Activated gamma-delta T cell treated with anti-CD3 and anti-CD28 coated beads, Interleukin-2, amount 50 U/mL, for 16 hours (primary cell): ENCODE data around the gene KCNAB1.
"Not testable (repeated sequence)": the region's sequence is repeated elsewhere in the genome, so short reads cannot be mapped to it uniquely, and the experiment has no call there.

Source experiments
- DNase-seq: peaks from one replicate; pipeline ENCODE4 v3.0.0-alpha.2; 2020; ENCODE audit warnings: low read depth

The KCNAB1 gene

DNA sequence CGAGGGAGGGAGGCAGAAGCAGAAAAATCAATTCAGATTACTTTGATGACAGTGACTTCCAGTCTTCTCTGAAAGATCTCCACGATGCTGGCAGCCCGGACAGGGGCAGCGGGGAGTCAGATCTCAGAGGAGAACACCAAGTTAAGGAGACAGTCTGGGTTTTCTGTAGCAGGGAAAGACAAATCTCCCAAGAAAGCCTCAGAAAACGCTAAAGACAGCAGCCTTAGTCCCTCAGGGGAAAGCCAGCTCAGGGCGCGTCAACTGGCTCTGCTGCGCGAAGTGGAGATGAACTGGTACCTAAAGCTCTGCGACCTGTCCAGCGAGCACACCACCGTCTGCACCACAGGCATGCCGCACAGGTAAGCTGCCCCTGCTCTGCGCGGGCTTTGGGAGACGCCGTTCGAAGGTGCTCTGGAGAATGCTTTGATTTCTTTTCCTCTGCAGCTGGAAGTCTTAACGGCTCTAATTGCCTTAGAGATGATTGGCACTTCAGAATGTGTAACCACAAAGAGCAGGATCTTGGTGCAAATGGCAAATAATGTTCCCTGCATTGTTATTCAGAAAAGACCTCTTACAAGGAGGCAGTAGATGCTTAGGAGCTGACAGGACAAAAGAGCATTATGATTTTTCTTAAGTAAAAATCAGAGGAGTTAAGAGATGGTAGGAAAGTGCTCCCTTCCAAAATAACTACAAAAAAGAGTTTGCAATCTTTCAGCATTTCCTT is at the start of gene KCNAB1:
TSS of gene KCNAB1 (plus strand) at position 51 of the 724 bp plus-strand sequence.
- DNase-seq: no peak

DNA sequence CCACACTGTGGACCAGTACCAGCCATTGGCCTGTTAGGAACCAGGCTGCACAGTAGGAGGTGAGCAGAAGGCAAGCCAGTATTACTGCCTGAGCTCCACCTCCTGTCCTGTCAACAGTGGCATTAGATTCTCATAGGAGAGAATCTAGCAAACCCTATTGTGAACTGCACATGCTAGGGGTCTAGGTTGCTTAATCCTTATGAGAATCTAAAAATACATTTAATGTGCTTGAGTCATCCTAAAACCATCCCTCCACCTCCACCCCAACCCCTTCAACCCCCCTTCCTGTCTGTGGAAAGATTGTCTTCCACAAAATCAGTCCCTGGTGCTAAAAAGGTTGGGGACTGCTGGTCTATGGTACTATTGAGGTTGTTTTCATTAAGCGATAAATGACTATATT is 49.3 kb upstream of the KCNAB1 start:
- DNase-seq: no peak

DNA sequence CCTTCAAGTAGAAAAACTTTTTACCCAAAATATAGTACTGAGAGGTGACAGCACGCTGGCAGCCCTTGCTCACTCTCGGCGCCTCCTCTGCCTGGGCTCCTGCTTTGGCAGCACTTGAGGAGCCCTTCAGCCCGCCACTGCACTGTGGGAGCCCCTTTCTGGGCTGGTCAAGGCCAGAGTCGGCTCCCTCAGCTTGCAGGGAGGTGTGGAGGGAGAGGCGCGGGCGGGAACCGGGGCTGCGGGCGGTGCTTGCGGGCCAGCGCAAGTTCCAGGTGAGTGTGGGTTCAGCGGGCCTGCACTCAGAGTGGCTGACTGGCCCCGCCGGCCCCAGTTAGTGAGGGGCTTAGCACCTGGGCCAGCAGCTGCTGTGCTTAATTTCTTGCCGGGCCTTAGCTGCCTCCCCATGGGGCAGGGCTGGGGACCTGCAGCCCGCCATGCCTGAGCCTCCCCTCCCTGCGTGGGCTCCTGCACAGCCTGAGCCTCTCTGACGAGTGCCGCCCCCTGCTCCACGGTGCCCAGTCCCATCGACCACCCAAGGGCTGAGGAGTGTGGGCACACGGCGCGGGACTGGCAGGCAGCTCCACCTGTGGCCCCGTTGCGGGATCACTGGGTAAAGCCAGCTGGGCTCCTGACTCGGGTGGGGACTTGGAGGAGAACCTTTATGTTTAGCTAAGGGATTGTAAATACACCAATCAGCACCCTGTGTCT is 47.3 kb upstream of the KCNAB1 start:
- DNase-seq: not testable (repeated sequence)

DNA sequence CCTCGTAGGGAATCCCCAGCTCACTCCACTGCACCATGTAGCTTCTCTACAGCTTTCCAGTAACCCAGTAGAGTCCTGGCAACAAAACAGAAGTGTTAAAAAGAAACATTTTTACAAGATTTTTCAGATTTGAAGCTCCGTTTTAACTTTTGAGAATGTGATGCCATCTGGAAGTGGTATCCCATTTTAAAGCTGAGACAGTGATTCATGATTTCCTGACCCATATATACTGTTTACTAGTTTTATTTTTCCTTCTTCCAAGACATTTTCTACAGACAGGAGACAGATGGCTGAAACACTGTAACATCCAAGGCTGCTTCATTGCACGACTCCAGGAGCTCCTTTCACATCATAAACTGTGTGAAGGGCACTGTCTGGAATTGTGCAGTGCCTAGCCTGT is 30.3 kb upstream of the KCNAB1 start:
- DNase-seq: no peak

DNA sequence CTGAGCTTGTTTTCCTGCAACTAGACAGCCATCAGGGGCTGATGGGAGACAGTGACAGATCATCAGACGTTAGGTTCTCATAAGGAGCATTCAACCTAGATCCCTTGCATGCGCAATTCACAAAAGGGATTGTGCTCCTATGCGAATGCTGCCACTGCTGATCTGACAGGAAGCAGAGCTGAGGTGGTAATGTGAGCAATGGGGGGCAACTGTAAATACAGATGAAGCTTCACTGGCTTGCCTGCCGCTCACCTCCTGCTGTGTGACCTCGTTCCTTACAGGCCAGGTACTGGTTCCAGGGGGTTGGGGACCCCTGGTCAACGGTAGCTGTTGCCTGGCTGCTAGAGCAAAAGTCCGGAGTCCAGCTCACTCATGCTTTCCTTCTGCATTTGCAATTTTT is 26.4 kb upstream of the KCNAB1 start:
- DNase-seq: no peak

DNA sequence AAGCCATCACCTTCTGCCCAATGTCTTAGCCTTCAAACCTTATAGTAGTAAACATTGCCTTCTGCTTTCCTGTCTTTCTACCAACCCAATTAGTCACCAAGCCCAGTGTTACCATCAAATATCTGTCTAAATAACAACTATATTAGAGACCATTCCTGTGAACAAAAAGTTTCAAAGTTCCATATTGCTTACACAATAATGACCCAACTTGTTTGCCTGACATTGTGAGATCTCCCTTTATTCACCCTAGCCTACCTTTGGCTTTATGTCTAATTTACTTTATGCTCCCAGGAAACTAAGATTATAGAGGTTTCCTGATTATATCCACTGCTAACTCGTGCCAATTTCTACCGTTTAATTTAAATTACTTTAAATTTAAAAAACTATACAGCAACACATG is 26.0 kb upstream of the KCNAB1 start:
- no peak for DNase-seq

DNA sequence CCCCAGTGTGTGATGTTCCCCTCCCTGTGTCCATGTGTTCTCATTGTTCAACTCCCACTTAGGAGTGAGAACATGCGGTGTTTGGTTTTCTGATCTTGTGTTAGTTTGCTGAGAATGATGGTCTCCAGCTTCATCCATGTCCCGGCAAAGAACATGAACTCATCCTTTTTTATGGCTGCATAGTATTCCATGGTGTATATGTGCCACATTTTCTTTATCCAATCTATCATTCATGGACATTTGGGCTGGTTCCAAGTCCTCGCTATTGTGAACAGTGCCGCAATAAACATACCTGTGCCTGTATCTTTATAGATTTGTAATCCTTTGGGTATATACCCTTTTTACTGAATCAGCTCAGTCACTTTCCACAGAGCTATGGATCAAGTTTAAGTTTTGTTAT is 24.7 kb upstream of the KCNAB1 start:
- DNase-seq: not testable (repeated sequence)

DNA sequence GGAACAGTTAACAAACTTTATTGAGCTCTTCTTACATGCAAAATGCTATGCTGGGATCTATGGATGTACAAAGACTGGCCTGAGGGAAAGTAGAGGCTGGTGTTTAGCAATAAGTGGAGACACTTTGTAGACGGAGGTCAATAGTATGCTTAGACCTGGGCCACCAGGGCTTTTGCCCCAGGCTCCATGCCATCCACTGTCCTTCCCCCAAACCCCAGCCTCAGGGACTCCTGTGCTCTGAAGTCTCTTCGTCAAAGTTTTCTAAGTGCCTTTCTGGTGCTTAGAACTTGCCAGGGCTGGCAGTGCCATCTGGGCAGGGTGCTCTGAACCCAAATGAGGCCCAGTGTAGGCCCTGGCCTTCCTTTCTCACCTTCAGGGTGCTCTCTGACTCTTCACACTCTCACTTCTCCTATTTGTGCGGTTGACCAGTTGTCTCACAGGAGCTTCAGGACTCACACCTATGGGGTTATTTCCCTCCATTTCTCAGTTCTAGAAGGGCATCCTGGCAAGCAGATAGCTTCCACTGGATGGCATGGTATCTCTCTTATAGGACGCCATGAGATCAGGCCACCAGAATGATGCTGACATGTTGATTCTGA is 21.8 kb upstream of the KCNAB1 start:
- DNase-seq: no peak

DNA sequence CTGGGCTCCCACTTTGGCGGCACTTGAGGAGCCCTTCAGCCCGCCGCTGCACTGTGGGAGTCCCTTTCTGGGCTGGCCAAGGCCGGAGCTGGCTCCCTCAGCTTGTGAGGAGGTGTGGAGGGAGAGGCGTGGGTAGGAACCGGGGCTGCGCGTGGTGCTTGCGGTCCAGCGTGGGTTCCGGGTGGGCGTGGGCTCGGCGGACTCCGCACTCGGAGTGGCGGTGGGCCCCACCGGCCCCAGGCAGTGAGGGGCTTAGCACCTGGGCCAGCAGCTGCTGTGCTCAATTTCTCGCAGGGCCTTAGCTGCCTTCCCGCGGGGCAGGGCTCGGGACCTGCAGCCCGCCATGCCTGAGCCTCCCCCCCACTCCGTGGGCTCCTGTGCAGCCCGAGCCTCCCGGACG is 21.0 kb upstream of the KCNAB1 start:
- DNase-seq: not testable (repeated sequence)

DNA sequence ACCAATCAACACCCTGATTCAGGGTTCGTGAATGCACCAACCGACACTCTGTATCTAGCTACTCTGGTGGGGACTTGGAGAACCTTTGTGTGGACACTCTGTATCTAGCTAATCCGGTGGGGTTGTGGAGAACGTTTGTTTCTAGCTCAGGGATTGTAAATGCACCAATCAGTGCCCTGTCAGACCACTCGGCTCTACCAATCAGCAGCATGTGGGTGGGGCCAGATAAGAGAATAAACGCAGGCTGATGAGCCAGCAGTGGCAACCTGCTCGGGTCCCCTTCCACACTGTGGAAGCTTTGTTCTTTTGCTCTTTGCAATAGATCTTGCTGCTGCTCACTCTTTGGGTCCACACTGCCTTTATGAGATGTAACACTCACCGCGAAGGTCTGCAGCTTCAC is 20.4 kb upstream of the KCNAB1 start:
- not testable (repeated sequence) for DNase-seq

DNA sequence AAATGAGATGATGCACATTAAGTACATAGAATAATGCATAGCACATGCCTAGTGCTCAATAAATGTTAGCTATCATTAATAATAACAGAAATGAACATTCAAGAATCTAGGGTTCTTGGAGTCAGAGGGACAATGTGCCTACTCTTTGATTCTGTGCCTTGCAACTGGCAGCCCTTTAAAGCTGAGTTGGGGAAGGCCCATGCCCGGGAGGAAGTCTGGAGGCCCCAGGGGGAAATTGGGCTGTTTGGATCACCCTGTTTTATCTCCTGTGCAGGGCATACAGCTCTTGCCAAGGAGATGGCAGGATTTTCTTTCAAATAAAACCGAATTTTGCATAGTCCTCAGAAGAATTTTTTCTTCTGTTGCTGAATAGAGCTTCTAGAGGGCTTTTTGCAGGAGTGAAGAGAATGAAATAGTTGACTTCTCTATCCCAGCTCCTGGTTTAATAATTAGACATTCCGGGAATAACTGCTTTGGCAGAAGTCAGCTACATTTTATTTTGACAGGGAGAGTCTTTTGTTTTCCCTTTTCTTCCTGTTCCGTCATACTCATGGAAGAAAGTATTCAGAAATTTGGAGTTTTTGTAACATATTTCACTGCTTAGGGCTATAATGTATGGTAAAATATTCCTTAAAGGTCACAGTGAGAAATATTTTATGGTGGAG is 18.0 kb upstream of the KCNAB1 start:
- no peak for DNase-seq

DNA sequence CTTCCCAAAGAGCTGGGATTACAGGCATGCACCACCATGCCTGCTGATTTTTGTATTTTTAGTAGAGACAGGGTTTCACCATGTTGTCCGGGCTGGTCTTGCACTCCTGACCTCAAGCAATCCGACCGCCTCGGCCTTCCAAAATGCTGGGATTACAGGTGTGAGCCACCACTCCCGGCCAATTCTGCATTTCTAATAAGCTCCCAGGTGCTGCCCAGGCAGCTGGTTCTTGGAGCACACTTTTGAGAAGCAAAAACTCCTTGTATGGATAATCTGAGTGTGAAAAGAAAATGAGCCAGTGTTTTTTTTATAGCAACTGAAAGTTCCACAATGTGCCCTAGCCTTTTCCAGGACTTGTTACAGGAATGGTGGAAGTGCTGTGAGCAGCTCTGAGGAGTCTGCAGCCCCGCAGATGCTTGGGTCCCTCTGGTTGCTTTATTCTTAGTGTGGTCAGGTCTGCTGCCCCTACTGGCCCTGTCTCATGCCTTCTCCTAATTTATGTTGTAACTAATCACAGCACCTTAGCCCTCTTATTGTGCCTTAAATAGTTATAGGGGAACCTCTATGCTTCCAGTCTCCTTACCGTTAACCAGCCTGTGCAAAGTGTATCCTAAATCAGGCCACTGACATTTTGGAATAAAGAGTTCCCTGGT is 13.5 kb upstream of the KCNAB1 start:
- DNase-seq: no peak

DNA sequence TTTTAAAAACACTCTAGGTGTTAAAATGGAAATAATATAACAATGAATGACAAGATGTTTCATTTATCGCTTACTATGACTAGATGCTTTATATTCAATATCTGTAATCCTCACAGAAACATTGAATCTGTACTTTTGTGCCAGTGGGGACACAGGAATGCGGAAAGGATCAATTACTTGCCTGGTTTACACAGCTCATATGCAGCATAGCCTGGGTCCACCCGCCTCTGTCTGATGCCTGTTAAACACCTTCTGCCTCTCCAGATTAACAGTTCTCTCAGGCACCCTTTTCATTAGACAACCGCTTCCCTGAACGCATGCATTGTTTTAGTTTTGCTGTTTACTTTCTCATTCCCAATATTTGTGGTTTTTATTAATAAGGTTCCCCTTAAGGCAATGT is 12.9 kb upstream of the KCNAB1 start:
- no peak for DNase-seq

DNA sequence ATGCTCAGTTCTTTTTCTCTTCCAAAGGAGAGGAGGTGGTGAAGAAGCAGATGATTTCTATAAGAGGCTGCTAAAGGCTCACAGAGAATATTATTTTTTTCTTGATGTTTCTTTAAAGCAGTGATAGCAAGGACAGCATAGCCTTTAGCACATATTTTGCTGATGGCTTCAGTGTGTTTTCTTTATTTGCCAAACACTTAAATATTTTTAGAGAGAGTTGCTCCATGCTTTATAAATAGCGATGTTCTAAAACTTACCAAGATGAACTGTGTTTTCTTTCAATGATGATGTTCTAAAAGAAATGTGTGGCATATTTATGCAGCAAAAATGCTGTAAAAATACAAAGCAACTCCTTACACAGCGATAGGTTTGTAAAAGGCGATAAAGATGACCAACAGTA is 11.8 kb upstream of the KCNAB1 start:
- no peak for DNase-seq

DNA sequence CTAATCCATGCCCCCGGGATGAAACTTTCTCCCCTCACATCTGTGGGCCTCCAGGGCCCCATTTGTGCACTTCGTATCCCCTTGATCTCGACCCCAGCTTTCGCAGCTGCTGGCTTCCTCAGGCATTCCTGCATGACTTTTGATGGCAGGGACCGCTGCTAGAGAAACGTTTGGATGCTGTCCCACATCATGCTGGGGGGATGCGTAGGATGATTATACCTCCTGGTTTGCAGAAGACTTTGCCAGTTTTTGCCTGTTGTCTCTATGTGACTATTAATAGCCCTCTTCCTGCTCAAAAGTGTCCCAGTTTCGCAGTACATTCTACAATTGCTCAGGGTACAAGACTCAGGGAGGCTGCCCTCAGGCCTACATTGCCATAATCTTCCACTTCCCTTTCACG is 10.4 kb upstream of the KCNAB1 start:
- DNase-seq: no peak

DNA sequence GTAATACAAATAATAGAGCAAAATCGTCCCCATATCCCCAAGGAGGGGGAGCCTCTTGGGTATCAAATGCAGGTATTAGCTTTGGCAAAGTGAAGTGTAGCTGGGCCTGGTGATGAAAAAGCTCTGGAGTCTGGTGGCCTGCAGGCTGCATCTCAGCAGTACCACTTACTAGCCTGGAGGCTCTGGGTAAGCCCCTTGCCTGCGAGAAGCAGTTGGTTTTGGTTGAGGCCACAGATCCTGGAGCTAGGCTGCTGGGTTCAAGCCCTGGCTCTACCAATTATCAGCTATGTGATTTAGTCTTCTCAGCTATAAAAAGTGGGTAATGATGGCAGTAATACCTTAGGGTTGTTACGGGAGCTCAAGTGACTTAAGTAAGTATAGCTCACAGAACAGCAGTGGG is 6.1 kb downstream of the KCNAB1 start:
- DNase-seq: no peak

DNA sequence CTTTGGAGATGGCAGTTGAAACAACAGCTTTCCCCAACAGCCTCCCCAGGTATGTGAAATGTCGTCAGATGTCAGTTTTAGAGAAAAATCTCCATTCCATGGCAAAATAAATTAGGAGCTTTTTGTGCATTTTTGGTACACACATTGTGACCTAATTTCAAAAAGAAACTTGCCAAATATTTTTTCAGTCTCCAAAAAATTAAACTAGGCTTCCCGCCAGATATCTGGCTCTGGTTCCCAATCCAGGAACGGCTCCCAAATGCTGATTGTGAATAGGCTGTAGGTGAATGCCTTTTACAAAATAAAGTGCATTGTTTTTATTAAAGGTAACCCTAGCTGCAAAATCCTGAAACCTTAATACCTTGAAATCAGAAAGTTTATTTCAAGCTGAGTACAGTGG is 10.9 kb downstream of the KCNAB1 start:
- no peak for DNase-seq

DNA sequence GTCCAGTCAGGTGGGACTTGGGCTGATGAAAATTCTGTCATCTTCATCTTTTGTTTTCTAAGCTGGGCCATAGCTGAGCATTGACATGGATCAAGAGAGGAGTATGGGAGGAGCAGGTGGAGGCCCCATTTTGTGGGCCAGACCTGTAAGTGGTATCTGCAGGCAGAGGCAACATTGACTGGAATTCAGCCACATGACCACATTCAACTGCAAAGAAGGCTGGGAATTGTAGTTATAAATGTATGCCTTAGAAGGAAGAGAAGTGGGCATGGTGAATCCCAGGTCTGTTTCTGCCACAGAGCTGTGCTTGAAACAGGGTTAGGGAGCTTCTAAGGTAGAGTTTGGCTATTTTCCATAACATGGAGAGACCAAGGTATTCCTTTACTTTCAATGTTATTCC is 11.4 kb downstream of the KCNAB1 start:
- DNase-seq: no peak

DNA sequence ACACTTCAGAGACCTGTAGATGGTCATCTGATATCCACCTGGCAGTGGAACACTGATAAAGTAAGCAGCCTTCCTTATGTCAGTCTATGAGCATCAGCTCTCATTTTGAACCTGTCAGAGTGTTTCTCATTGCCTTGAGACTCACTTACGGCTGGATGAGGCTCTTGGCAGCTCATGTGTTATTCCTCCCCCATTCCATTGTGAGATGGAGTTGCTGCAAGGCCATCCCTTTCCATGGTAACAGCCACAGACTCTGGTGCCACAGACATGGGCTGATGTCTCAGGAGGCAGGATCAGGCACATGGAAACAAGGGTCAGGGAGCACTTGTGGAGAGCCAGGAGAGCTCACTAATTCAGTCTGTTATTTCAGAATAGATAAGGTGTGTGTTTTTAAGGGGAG is 11.9 kb downstream of the KCNAB1 start:
- DNase-seq: no peak

DNA sequence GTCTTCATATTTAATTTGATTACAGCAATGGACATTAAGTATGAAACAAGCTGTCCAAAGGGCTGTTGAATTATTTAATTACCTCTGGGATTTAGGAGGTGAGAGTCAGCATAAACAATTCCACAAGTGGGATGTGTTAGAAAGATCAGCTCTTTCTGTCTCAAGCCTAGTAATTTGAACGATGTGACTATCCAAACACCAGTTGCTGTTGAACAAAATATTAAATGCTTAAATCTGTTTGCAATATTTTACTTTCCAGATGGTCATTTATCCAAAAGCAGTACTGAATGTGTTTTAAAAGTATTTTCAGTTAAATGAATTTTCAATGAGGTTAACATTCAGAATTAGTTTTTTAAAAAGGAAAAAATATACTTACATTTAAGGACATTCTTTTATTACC is 12.7 kb downstream of the KCNAB1 start:
- no peak for DNase-seq

DNA sequence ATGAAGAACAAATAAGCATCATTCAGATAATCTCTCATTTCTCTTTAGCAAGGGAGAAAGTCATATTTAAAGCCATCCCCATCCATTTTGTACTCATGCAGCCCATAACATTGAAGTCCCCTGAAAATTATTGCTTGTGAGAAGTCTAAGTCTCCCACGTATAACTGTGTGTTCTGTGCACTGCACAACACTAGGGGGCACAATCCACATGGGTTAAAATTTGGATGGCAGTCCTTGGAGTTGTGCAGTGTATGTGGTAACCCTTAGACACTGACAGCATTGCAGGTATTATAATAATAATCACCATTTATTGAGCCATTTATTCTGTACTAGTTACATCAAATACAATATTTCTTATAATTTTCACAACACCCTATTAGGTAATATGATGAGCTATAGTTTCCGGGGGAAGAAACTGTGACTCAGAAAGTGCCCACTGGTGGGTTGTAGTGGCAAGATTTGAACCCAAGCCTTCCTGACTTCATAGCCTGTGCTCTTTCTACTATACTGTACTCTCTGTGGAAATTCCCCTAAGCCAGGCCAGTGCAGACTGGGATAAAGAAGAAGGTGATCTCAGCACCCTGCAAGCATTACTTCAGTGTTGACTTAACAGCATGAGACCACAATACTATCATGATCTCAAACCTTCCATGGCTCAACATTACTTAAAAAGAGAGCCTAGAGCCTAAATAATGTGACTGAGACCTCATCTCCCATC is 15.7 kb downstream of the KCNAB1 start:
- no peak for DNase-seq

DNA sequence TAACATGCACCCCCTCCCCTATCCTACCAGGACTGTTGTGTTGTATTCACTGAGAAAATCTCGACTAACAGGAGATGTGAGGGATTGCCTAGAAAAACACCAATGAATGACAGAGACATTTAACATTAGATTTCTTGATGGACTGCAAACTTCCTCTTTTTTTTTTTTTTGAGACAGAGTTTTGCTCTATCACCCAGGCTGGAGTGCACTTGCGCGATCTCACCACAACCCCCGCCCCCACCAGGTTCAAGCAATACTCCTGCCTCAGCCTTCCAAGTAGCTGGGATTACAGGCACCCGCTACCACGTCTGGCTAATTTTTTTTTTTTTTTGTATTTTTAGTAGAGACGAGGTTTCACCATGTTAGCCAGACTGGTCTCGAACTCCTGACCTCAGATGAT is 17.0 kb downstream of the KCNAB1 start:
- DNase-seq: not testable (repeated sequence)
